HG02981 (cell line): ENCODE results near the gene GTF3C1.
A peak's percentile ranks its signal among the peaks of the same experiment; 100 is the strongest.
"Not testable (repeated sequence)": the region's sequence is repeated elsewhere in the genome, so short reads cannot be mapped to it uniquely, and the experiment has no call there.

ENCODE experiments used
- ATAC-seq: cut with Tn5 transposase; IDR thresholded peaks from one replicate; pipeline ENCODE4 v1.9.1; 2021; ENCODE audit warnings: mild to moderate bottlenecking, moderate library complexity; ENCODE audit not compliant: unreplicated experiment

GTF3C1 gene

GRCh38 chr16:27464626-27465482 lies 84.9 kb downstream of the GTF3C1 start:
- ATAC-seq: no peak

GRCh38 chr16:27463741-27464591 lies 85.7 kb downstream of the GTF3C1 start:
- ATAC-seq: no peak

- ATAC-seq: no peak
Measured at GRCh38 chr16:27462846-27463682, 86.6 kb downstream of the GTF3C1 start.

- ATAC-seq: no peak
Measured at GRCh38 chr16:27462200-27462845, 87.4 kb downstream of the GTF3C1 start.

- ATAC-seq: no peak
Measured at GRCh38 chr16:27461483-27462171, 88.1 kb downstream of the GTF3C1 start.

- ATAC-seq: no peak
Measured at GRCh38 chr16:27460663-27461482, 88.8 kb downstream of the GTF3C1 start.

GRCh38 chr16:27460213-27460612 lies 89.5 kb downstream of the GTF3C1 start:
- no peak for ATAC-seq

GRCh38 chr16:27458987-27459688 lies 90.6 kb downstream of the GTF3C1 start:
- ATAC-seq: no peak

- no peak for ATAC-seq
Measured at GRCh38 chr16:27458258-27458657, 91.5 kb downstream of the GTF3C1 start.

- ATAC-seq: not testable (repeated sequence)
Measured at GRCh38 chr16:27457605-27457900, 92.2 kb downstream of the GTF3C1 start.

- ATAC-seq: no peak
Measured at GRCh38 chr16:27455700-27456099, 94.0 kb downstream of the GTF3C1 start.

- ATAC-seq: no peak
Measured at GRCh38 chr16:27453494-27453825, 96.3 kb downstream of the GTF3C1 start.

- ATAC-seq: no peak
Measured at GRCh38 chr16:27452569-27453493, 96.9 kb downstream of the GTF3C1 start.

GRCh38 chr16:27450196-27450549 lies 99.5 kb downstream of the GTF3C1 start:
- no peak for ATAC-seq

- ATAC-seq: peak; percentile 56
Measured at GRCh38 chr16:27449434-27450195, 100.1 kb downstream of the GTF3C1 start.

- ATAC-seq: no peak
Measured at GRCh38 chr16:27448532-27449433, 100.9 kb downstream of the GTF3C1 start.
